ENCODE measurements around the gene LTBP1. TPM values are rescaled to one million over a fixed set of nuclear protein-coding genes. Genes with fewer than 3 reads are reported as not detected.

Gene LTBP1
- total RNA-seq, 2 experiments from 2014 or later, result 0.06 TPM; not detected in 1

DNA sequence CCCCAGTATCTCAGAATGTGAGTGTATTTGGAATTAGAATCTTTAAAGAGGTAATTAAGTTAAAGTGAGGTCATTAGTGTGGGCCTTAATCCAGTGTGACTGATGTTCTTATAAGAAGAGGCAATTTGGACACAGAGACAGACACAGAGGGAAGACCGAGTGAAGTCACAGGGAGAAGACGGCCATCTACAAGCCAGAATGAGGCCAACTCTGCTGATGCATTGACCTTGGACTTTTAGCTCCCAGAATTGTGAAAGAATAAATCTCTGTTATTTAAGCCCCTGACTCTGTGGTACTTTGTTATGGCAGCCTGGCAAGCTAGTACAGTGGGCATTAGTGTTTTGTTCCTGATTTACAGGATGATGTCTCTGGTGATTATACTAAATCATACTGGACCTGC lies 64.6 kb downstream of the LTBP1 start:
- Histone ChIP-seq H3K36me3 (ENCODE audit: insufficient read depth, low read length) (no peaks in the 10 kb centered on the region), H3K27ac (ENCODE audit: low read depth in 1 of 2, low read length in 2 of 2) (no peak overlapping the region), H3K4me1 (ENCODE audit: insufficient read depth, low read length) (no peaks in the 10 kb centered on the region), H3K27me3 (ENCODE audit: control insufficient read depth in 1 of 2, insufficient read depth in 2 of 2, low read length in 2 of 2) (no peaks in the 10 kb centered on the region), H3K4me3 (ENCODE audit: low read length) (no peak overlapping the region), H3K9me3 (ENCODE audit: control insufficient read depth in 1 of 2, insufficient read depth in 1 of 2, low read length in 2 of 2) (no peaks in the 10 kb centered on the region)
- H3K27ac Mint-ChIP-seq, result no peak overlapping the region
- CTCF ChIA-PET, result interaction anchor here (1.4 kb wide), 1 partner anchor 10 kb away, joined by 3 read pairs; no protein-coding TSS in a partner anchor
- H3K9me3 Mint-ChIP-seq, result no peaks in the 10 kb centered on the region
- ATAC-seq (ENCODE audit: poor library complexity) (no peak), DNase-seq (no peak)
- no peak overlapping the region for H3K4me3 Mint-ChIP-seq
- TF ChIP-seq, protein P1, sequence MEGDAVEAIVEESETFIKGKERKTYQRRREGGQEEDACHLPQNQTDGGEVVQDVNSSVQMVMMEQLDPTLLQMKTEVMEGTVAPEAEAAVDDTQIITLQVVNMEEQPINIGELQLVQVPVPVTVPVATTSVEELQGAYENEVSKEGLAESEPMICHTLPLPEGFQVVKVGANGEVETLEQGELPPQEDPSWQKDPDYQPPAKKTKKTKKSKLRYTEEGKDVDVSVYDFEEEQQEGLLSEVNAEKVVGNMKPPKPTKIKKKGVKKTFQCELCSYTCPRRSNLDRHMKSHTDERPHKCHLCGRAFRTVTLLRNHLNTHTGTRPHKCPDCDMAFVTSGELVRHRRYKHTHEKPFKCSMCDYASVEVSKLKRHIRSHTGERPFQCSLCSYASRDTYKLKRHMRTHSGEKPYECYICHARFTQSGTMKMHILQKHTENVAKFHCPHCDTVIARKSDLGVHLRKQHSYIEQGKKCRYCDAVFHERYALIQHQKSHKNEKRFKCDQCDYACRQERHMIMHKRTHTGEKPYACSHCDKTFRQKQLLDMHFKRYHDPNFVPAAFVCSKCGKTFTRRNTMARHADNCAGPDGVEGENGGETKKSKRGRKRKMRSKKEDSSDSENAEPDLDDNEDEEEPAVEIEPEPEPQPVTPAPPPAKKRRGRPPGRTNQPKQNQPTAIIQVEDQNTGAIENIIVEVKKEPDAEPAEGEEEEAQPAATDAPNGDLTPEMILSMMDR (IDR thresholded peaks at IDR 0.05), result no peak
- intact Hi-C loops (cut with DNase I, micrococcal nuclease), result no loop called here
- H3K36me3 Mint-ChIP-seq (ENCODE audit: low read depth), result no peaks in the 10 kb centered on the region
- POLR2A ChIA-PET, result no interaction called here
- no peaks in the 10 kb centered on the region for H3K27me3 Mint-ChIP-seq
- no peaks in the 10 kb centered on the region for H3K4me1 Mint-ChIP-seq (ENCODE audit: low read depth)

DNA sequence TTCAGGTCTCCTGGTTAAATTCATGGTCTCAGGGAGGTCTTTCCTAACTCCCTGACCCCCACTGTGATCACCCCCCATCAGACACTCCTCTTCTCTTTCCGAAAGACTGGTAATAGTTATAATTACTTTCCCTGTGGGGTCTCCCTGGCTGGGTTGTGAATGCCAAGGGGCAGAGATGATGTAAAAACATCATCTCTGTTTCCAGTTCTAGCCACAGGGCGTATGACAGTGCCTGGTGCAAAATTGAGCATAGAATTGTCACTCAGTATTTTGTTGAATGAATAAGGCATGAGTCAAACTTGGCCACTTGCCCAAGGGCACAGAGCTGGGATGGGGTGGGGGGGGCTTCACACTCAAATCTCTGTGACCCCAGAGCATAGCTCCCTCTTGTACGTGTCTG lies 65.2 kb downstream of the LTBP1 start:
- ATAC-seq (ENCODE audit: poor library complexity), result no peak
- H3K4me3 ChIP-seq (ENCODE audit: low read length), result no peak overlapping the region
- H3K9me3 ChIP-seq (ENCODE audit: control insufficient read depth in 1 of 2, insufficient read depth in 1 of 2, low read length in 2 of 2), result no peaks in the 10 kb centered on the region
- Mint-ChIP-seq H3K36me3 (ENCODE audit: low read depth) (no peaks in the 10 kb centered on the region), H3K4me3 (no peak overlapping the region), H3K9me3 (no peaks in the 10 kb centered on the region), H3K27ac (no peak overlapping the region), H3K27me3 (no peaks in the 10 kb centered on the region), H3K4me1 (ENCODE audit: low read depth) (no peaks in the 10 kb centered on the region)
- POLR2A ChIA-PET, result no interaction called here
- H3K36me3 ChIP-seq (ENCODE audit: insufficient read depth, low read length), result no peaks in the 10 kb centered on the region
- TF ChIP-seq, protein P1 (IDR thresholded peaks at IDR 0.05), result no peak
- no peak for DNase-seq
- no peak overlapping the region for H3K27ac ChIP-seq (ENCODE audit: low read depth in 1 of 2, low read length in 2 of 2)
- intact Hi-C loops (cut with DNase I, micrococcal nuclease), result no loop called here
- CTCF ChIA-PET, result interaction anchor here (1.4 kb wide), 1 partner anchor 10 kb away, joined by 3 read pairs; no protein-coding TSS in a partner anchor
- H3K4me1 ChIP-seq (ENCODE audit: insufficient read depth, low read length), result no peaks in the 10 kb centered on the region
- no peaks in the 10 kb centered on the region for H3K27me3 ChIP-seq (ENCODE audit: control insufficient read depth in 1 of 2, insufficient read depth in 2 of 2, low read length in 2 of 2)

DNA sequence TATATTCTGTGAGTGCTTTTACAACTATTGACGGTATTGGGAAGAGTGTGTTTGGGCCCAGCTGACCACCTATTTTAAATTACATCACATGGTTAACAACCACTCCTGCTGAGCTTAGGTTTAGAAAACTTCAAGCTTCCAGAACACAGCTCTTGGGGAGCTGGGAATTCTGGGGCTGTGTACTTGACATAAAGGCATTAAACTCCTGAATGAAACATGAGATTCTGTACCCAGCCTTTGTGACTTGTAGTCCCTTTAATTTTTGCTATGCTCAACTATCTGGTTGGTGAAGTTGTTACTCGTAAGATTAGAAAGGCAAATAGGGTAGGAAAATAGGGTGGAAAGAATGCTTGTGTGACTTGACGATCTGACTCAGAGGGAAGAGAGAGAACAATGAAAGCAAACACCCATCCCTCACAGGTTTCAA lies 66.9 kb downstream of the LTBP1 start:
- H3K36me3 Mint-ChIP-seq (ENCODE audit: low read depth), result no peaks in the 10 kb centered on the region
- no peak for ATAC-seq (ENCODE audit: poor library complexity)
- no peaks in the 10 kb centered on the region for H3K4me1 Mint-ChIP-seq (ENCODE audit: low read depth)
- ChIA-PET CTCF (no interaction called here), POLR2A (no interaction called here)
- H3K27me3 Mint-ChIP-seq, result no peaks in the 10 kb centered on the region
- TF ChIP-seq, protein P1 (IDR thresholded peaks at IDR 0.05), result no peak
- H3K27ac Mint-ChIP-seq, result no peak overlapping the region
- no peaks in the 10 kb centered on the region for H3K9me3 ChIP-seq (ENCODE audit: control insufficient read depth in 1 of 2, insufficient read depth in 1 of 2, low read length in 2 of 2)
- no peaks in the 10 kb centered on the region for H3K36me3 ChIP-seq (ENCODE audit: insufficient read depth, low read length)
- H3K4me3 Mint-ChIP-seq, result no peak overlapping the region
- no peak overlapping the region for H3K27ac ChIP-seq (ENCODE audit: low read depth in 1 of 2, low read length in 2 of 2)
- H3K4me3 ChIP-seq (ENCODE audit: low read length), result no peak overlapping the region
- no peaks in the 10 kb centered on the region for H3K9me3 Mint-ChIP-seq
- no peaks in the 10 kb centered on the region for H3K4me1 ChIP-seq (ENCODE audit: insufficient read depth, low read length)
- intact Hi-C loops (cut with DNase I, micrococcal nuclease), result no loop called here
- H3K27me3 ChIP-seq (ENCODE audit: control insufficient read depth in 1 of 2, insufficient read depth in 2 of 2, low read length in 2 of 2), result no peaks in the 10 kb centered on the region
- no peak for DNase-seq
